Measurements from ENCODE around the gene APOL3.
"Not testable (repeated sequence)": the region's sequence is repeated elsewhere in the genome, so short reads cannot be mapped to it uniquely, and the experiment has no call there.

Gene APOL3

DNA sequence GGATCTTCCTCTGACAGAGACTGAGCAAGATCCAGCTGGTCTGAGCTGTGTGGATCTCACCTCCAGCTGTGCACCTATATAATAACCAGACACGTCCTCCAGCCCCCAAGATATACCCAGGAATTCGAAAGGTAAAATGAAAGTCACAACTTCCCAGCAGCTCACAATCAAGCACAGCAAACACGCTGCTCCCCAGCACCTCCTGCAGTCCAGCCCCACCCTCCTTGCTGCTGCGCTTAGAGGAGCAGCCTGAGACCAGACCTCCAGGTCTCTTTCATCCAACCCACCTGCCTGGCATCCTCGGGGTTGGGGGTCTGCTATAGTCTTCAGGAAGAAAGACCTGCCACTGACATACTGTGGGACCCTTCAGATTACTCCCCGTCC is 44.1 kb upstream of the APOL3 start:
- H3K4me3 ChIP-seq (ENCODE audit: low read depth, low read length) = no peak overlapping the region
- TF ChIP-seq CTCF (IDR thresholded peaks at IDR 0.05; ENCODE audit: low read depth, low read length, missing control alignments) = no peak
- no peak overlapping the region for H3K27ac ChIP-seq
- DNase-seq = no peak
- H3K36me3 ChIP-seq (replicated peaks) = no peaks in the 10 kb centered on the region
- in situ Hi-C loops (cut with HindIII; ENCODE audit: low pct_ligation_motif_present, low sequenced_read_pairs) = no loop called here
- no peaks in the 10 kb centered on the region for H3K27me3 ChIP-seq (replicated peaks)

DNA sequence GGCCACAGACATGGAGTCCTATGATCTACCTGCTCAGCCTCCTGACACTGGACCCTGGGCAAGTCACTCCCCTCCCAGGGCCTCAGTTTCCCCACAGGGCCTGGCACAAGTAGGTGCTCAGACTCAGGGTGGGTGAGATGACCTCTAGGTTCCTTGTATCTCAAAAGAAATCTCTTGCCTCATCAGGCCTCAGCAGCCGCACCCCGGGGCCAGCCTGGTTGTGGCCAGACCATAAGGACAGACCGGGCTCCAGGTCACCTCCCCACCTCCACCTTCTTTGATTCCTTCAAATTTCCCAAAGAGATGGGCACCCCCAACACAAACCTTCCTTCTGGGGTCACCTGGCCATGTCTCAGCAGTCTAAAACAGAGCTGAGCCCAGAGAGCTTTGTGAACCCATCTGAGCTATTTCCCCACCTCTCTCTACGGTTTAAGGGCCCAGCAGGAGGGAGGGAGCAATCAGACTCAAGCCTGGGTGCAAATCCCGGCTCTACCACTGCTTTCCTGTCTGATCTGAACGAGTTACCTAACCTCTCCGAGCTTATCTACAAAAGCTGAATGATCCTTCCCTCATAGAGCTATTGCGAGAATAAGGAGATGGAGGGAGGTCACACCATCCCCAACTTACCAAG is 43.6 kb upstream of the APOL3 start:
- Histone ChIP-seq H3K4me3 (ENCODE audit: low read depth, low read length) (no peak overlapping the region), H3K27me3 (replicated peaks) (no peaks in the 10 kb centered on the region), H3K27ac (no peak overlapping the region), H3K36me3 (replicated peaks) (no peaks in the 10 kb centered on the region)
- in situ Hi-C loops (cut with HindIII; ENCODE audit: low pct_ligation_motif_present, low sequenced_read_pairs) = no loop called here
- no peak for DNase-seq
- no peak for TF ChIP-seq CTCF (IDR thresholded peaks at IDR 0.05; ENCODE audit: low read depth, low read length, missing control alignments)

DNA sequence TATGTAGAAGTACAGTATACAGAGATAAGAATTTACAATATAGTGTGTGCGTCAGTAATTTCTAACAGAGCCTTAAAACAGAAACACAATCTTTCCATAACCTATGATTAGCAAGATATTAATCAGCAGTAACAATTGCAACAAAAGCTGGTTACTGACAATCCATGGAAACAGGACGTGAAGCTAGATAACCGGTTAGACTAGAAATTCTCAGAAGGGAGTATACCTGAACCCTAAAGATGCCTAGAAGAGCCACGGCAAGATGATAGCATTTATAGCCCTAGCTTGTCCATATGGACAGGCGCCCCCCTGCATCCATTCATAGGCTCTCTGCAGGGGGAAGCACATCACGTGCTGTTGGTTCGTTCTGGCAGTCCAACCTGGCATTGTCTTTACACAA is 42.9 kb upstream of the APOL3 start:
- in situ Hi-C loops (cut with HindIII; ENCODE audit: low pct_ligation_motif_present, low sequenced_read_pairs); H3K27me3 ChIP-seq (replicated peaks); DNase-seq; H3K36me3 ChIP-seq (replicated peaks); H3K4me3 ChIP-seq (ENCODE audit: low read depth, low read length); H3K27ac ChIP-seq: not testable (repeated sequence)

- DNase-seq; H3K27ac ChIP-seq; H3K4me3 ChIP-seq (ENCODE audit: low read depth, low read length); H3K27me3 ChIP-seq (replicated peaks); in situ Hi-C loops (cut with HindIII; ENCODE audit: low pct_ligation_motif_present, low sequenced_read_pairs); H3K36me3 ChIP-seq (replicated peaks): not testable (repeated sequence)
These were observed 42.4 kb upstream of the APOL3 start for GRCh38 chr22:36202906-36203305.

GRCh38 chr22:36201630-36202319 is 41.2 kb upstream of the APOL3 start, which contains the start of gene APOL4:
Gene APOL4, minus strand, starts transcription at chr22:36201809. Its CDS starts 75 bp downstream, at chr22:36201734.
- Histone ChIP-seq H3K4me3 (ENCODE audit: low read depth, low read length) (no peak within 1 kb of the TSS), H3K27ac (no peak within 1 kb of the TSS), H3K27me3 (replicated peaks) (no peaks in the 10 kb centered on the region), H3K36me3 (replicated peaks) (no peaks in the 10 kb centered on the region)
- no peak for DNase-seq
- in situ Hi-C loops (cut with HindIII; ENCODE audit: low pct_ligation_motif_present, low sequenced_read_pairs) = no loop called here
- no peak for TF ChIP-seq CTCF (IDR thresholded peaks at IDR 0.05; ENCODE audit: low read depth, low read length, missing control alignments)

DNA sequence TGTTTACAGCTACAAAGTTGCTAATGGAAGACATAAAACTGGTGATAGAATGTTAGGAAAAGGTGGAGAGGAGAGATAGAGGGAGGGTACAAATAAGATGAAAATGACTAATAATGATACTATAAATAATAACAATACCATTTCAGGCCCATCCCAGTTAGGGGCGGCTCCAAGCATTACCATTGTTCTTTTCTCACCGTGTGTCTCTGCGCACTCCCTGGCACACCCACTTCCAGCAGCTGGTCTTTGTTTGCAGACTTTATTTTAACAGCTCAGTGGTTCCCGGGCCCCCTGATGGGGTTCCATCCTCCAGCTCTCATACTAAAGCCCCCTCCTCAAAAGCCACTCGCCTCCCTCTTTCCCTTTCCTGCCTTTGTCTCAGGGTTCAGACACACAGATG is 40.5 kb upstream of the APOL3 start:
- H3K27ac ChIP-seq; DNase-seq; H3K27me3 ChIP-seq (replicated peaks); in situ Hi-C loops (cut with HindIII; ENCODE audit: low pct_ligation_motif_present, low sequenced_read_pairs); H3K4me3 ChIP-seq (ENCODE audit: low read depth, low read length); H3K36me3 ChIP-seq (replicated peaks): not testable (repeated sequence)

DNA sequence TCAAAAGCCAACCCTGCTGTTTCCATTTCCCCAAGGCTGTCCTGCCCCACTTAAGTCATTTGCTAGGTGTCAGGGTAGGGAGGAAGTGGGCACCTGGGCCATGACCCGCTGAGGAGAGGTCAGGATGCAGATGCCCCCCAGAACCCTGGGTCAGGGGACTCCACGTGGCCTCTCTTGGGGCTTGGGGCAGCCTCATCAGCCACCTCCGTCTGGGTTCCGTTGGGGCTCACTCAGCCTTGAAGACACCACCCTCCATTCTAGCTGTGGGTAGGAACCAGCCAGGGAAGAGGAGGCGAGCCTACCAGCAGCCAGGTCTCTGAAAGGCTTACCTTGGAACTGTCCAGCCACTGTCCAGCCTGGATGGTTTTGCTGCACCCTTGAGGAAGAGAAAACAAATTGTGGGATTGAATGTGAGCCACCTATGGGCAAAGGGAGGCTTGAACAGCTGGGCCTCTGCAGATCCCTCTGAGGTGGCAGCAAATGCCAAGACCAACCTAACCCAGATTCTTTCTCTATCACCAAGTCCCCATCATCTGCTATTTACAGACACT is 38.5 kb upstream of the APOL3 start:
- DNase-seq = no peak
- H3K27me3 ChIP-seq (replicated peaks) = no peaks in the 10 kb centered on the region
- no peak overlapping the region for H3K27ac ChIP-seq
- in situ Hi-C loops (cut with HindIII; ENCODE audit: low pct_ligation_motif_present, low sequenced_read_pairs) = no loop called here
- no peak for TF ChIP-seq CTCF (IDR thresholded peaks at IDR 0.05; ENCODE audit: low read depth, low read length, missing control alignments)
- H3K4me3 ChIP-seq (ENCODE audit: low read depth, low read length) = no peak overlapping the region
- H3K36me3 ChIP-seq (replicated peaks) = no peaks in the 10 kb centered on the region

Measured in brain microvascular endothelial cell (primary cell).